Stimulated activated naive CD4-positive, alpha-beta T cell treated with Interleukin-2 at 50 U/mL for 16 hours (primary cell): ENCODE results near the gene COQ8A.
"Not testable (repeated sequence)": the region's sequence is repeated elsewhere in the genome, so short reads cannot be mapped to it uniquely, and the experiment has no call there.

Source experiments
- DNase-seq: peaks from one replicate; lab custom pipeline; 2025; lab: John Stamatoyannopoulos, UW

COQ8A gene

GRCh38 chr1:226929260-226930111, 10.6 kb upstream of the COQ8A start:
- not testable (repeated sequence) for DNase-seq

- no peak for DNase-seq
Observed at GRCh38 chr1:226934483-226935237, 5.4 kb upstream of the COQ8A start.

- DNase-seq: no peak
Observed at GRCh38 chr1:226937940-226938725, 2.0 kb upstream of the COQ8A start.

- no peak for DNase-seq
Observed at GRCh38 chr1:226938903-226939437, 1.1 kb upstream of the COQ8A start.

- peak; percentile 75 for DNase-seq
Observed at GRCh38 chr1:226939438-226940028, 561 bp upstream of the COQ8A start.

GRCh38 chr1:226940806-226941067, 643 bp downstream of the COQ8A start:
- DNase-seq: no peak

GRCh38 chr1:226942392-226942791, 2.3 kb downstream of the COQ8A start:
- no peak for DNase-seq

- DNase-seq: no peak
Observed at GRCh38 chr1:226943156-226943555, 3.1 kb downstream of the COQ8A start.

GRCh38 chr1:226943927-226944326, 3.8 kb downstream of the COQ8A start:
- DNase-seq: no peak

GRCh38 chr1:226945106-226945857, 5.2 kb downstream of the COQ8A start:
- DNase-seq: no peak

GRCh38 chr1:226945858-226946245, 5.8 kb downstream of the COQ8A start:
- DNase-seq: no peak

- DNase-seq: no peak
Observed at GRCh38 chr1:226946285-226946684, 6.2 kb downstream of the COQ8A start.

- no peak for DNase-seq
Observed at GRCh38 chr1:226946841-226947240, 6.7 kb downstream of the COQ8A start.

GRCh38 chr1:226948051-226948450, 8.0 kb downstream of the COQ8A start:
- no peak for DNase-seq

GRCh38 chr1:226948480-226948879, 8.4 kb downstream of the COQ8A start:
- no peak for DNase-seq

GRCh38 chr1:226948996-226949395, 8.9 kb downstream of the COQ8A start:
- DNase-seq: no peak

GRCh38 chr1:226949401-226949800, 9.3 kb downstream of the COQ8A start:
- no peak for DNase-seq

- DNase-seq: no peak
Observed at GRCh38 chr1:226950316-226950715, 10.2 kb downstream of the COQ8A start.

GRCh38 chr1:226950871-226951270, 10.8 kb downstream of the COQ8A start:
- no peak for DNase-seq

- no peak for DNase-seq
Observed at GRCh38 chr1:226951286-226952117, 11.4 kb downstream of the COQ8A start.

GRCh38 chr1:226952118-226952441, 12.0 kb downstream of the COQ8A start:
- no peak for DNase-seq
